ENCODE measurements around the gene ADAM12.
A peak's percentile ranks its signal among the peaks of the same experiment; 100 is the strongest.
"Not testable (repeated sequence)": the region's sequence is repeated elsewhere in the genome, so short reads cannot be mapped to it uniquely, and the experiment has no call there.

Gene ADAM12

DNA sequence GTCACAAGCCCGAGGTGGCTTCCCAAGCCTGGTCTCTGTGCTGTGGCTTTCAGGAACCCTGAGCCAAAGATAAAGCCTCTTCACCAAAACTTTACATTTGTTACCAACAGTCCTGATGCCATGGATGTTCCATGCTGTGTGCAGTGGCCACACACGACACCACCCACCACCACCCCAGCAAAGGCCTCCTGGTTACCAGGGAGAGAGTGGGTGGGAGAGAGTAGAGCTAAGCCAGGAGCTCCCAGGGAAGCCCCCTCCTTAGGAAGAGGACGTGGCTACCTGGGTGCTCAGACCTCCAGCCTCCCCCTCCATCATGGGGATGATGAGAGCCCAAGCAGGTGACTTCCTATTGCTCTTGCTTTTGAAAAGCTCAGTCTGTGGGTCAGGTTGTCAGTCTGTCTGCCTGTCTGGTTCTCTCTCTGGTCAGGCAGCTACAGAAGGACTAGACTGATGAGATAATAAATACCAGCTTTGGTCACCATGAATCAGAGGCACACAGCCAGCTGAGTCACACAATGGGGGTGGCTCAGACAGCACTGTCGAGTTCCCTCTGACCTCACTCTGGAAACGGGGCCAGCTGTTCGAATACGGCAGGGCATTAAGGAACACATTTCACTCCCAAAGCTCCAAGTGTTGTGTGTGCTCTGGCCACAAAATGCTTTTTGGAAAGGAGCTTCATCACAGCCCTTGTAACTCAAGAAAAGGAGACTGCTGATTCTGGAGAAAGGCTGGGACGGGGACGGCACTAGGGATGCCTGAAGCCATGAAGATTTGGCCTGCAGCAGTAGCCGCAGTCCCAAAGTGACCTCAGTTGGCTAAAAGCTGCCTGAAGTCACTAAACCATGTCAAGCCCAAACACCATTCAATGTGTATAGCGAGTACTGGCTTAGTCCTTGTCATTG, 325.9 kb downstream of the ADAM12 start:
- H3K4me1 Mint-ChIP-seq (ENCODE audit: low read depth in 2 of 2), result no peaks in the 10 kb centered on the region
- DNase-seq, result no peak

DNA sequence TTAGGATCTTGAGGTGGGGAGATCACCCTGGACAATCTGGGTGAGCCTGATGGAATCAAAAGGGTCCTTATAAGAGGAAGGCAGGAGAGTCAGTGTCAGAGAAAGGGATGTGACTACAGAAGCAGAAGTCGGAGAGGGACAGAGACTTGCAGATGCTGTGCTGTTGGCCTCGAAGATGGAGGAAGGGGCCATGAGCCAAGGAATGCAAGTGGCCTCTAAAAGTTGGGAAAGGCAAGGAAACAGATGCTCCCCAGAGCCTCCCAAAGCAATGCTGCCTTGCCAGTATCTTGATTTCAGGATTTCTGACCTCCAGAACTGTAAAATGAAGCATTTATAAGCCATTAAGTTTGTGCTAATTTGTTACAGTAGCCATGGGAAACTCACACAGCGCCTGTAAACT, 326.8 kb downstream of the ADAM12 start:
- no peaks in the 10 kb centered on the region for H3K4me1 Mint-ChIP-seq (ENCODE audit: low read depth in 2 of 2)
- H3K27me3 Mint-ChIP-seq, result no peaks in the 10 kb centered on the region
- peak overlapping the region in 1 of 2 donors; percentile 2 for H3K27ac Mint-ChIP-seq
- H3K36me3 Mint-ChIP-seq (ENCODE audit: insufficient read depth), result peaks cover 8% of the 10 kb centered on the region
- H3K4me3 Mint-ChIP-seq, result no peak overlapping the region
- no peak for ATAC-seq (replicated peaks)
- no peak for DNase-seq
- no peaks in the 10 kb centered on the region for H3K9me3 Mint-ChIP-seq

More for the DNA sequence above, 325.9 kb downstream of the ADAM12 start:
- Mint-ChIP-seq H3K27ac (no peak overlapping the region), H3K36me3 (ENCODE audit: insufficient read depth) (peaks cover 8% of the 10 kb centered on the region), H3K27me3 (no peaks in the 10 kb centered on the region), H3K4me3 (no peak overlapping the region), H3K9me3 (no peaks in the 10 kb centered on the region)
- no peak for ATAC-seq (replicated peaks)

DNA sequence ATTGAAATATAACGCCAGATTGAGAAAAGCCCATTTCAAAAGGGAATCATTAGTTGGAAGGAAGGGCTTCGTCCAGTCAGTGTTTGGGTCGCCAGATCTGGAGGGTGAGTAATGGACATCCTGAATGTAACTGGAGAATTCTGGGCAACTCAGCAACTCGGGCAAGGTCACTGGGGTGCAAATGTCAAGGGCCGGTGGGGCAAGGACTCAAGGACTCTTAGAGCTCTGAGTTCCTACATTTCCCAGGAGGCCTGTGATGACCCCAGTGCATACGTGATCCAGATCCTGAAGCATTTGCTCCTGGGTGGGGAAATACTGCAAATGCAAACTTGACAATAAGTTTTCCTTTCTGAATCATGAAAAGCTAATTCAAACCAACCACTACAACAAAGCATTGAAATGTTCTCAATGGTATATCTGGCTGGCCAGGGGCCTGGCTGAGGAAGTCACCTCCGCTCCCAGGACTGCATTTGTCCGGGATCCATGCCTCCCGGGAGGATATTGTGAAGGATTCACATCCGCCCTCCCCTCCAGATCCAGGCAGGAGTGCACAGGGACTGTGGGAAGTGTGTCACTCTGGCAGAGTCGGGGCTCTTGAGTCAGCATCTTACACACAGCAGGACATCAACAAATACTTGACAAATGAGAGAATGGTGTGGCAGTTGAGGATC, 327.9 kb downstream of the ADAM12 start:
- peaks cover 7% of the 10 kb centered on the region for H3K36me3 Mint-ChIP-seq (ENCODE audit: insufficient read depth)
- no peak for ATAC-seq (replicated peaks)
- no peaks in the 10 kb centered on the region for H3K27me3 Mint-ChIP-seq
- no peak overlapping the region for H3K4me3 Mint-ChIP-seq
- H3K9me3 Mint-ChIP-seq, result no peaks in the 10 kb centered on the region
- H3K4me1 Mint-ChIP-seq (ENCODE audit: low read depth in 2 of 2), result no peaks in the 10 kb centered on the region
- no peak overlapping the region for H3K27ac Mint-ChIP-seq
- DNase-seq, result no peak

DNA sequence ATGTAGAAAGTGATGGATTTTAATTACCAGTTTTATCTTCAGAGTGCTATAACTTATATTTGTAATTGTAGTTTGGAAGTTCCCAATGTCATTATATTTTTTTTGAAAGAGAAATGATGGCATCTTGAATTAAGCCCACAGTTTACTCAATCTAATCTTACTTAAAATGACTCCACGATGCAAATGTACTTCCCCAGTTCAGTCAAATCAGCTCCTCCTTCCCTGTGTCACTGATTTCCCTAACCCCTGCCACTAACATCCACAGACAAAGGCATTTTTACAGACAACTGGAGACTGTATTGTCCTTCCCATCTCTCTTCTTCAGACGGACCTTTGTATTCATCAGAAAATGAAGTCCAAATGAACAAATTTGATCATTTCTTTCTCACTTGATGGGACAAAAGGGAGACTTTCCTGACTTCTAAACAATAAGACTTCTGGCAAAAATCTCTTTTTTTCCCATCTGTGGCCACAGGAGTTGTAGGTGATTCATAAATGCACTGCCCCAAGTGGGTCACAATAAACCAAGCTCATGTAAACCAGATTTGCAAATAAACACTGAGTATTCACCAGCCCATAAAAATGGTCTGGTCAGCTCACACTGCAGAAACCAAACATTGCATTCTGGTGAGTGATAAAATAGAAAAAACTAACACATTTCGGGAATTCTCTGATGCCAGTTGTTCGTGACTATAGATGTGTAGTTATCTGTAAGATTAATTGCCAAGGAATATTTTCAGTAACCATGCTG, 329.0 kb downstream of the ADAM12 start:
- DNase-seq (no peak), ATAC-seq (replicated peaks) (no peak)
- Mint-ChIP-seq H3K9me3 (no peaks in the 10 kb centered on the region), H3K4me3 (no peak overlapping the region), H3K36me3 (ENCODE audit: insufficient read depth) (peaks cover 3% of the 10 kb centered on the region), H3K27ac (no peak overlapping the region), H3K4me1 (ENCODE audit: low read depth in 2 of 2) (no peaks in the 10 kb centered on the region), H3K27me3 (no peaks in the 10 kb centered on the region)

DNA sequence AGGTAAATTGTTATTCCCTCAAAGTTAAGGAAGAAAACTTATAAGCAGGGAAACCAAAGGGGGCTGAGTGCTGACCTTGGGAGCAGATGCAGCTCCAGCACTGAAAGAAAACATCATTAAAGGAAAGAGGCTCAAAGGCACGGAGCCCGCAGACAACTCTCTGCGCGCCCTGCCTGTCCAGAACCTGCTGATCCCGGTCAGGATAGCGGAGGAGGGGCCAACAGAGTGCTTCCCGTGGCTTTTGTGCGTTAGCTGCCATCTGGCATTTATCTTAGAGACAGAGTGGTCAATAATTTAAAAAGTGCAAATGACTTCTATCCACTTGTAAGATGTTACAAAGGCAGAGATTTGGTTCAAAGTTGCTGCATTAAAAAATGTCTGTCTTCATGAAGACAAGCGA, 329.8 kb downstream of the ADAM12 start:
- H3K9me3 Mint-ChIP-seq, result no peaks in the 10 kb centered on the region
- H3K4me3 Mint-ChIP-seq, result no peak overlapping the region
- H3K36me3 Mint-ChIP-seq (ENCODE audit: insufficient read depth), result peaks cover 1% of the 10 kb centered on the region
- DNase-seq (no peak), ATAC-seq (replicated peaks) (no peak)
- H3K4me1 Mint-ChIP-seq (ENCODE audit: low read depth in 2 of 2), result no peaks in the 10 kb centered on the region
- no peaks in the 10 kb centered on the region for H3K27me3 Mint-ChIP-seq
- no peak overlapping the region for H3K27ac Mint-ChIP-seq

DNA sequence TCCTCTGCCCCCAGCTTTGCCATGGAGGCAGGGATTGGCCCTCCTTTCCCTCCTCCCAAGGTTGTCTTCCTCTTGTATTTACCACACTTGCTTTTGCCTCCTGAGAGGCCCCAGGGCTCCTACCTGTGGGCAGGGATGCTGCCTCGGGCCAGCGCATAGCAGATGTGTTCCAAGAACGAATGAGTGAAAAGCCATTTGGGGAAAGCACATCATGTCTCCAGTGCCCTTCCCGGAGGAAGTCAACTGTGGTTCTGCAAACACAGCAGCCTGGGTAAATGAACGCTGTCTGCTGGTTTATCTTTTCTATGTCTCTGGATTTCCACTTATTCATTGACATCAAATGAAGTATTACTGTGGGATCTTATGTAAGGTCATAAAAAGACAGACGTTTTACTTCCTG, 330.2 kb downstream of the ADAM12 start:
- Mint-ChIP-seq H3K27me3 (no peaks in the 10 kb centered on the region), H3K4me1 (ENCODE audit: low read depth in 2 of 2) (no peaks in the 10 kb centered on the region), H3K27ac (no peak overlapping the region), H3K36me3 (ENCODE audit: insufficient read depth) (no peaks in the 10 kb centered on the region), H3K9me3 (no peaks in the 10 kb centered on the region), H3K4me3 (no peak overlapping the region)
- DNase-seq, result no peak
- no peak for ATAC-seq (replicated peaks)

DNA sequence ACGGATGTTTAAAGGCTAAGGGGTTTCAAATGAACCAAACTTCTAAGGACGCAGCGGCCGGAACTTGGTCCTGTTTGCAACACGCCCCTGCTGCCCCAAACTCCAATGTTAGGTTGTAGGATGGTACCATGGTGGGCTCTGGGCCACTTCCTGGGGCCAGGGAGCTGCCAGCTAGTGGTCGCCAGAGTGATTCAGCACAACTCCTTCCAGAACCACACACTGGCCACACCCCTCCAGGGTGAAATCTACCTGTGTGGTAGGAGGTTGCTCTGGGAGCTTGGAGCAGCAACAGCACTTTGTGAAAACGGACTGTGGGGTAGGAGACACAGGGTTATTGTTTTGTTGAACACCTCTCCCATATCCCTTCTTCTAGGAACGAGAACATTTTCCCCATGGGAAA, 330.8 kb downstream of the ADAM12 start:
- DNase-seq (no peak), ATAC-seq (replicated peaks) (no peak)
- H3K27ac Mint-ChIP-seq, result no peak overlapping the region
- no peaks in the 10 kb centered on the region for H3K9me3 Mint-ChIP-seq
- H3K27me3 Mint-ChIP-seq, result no peaks in the 10 kb centered on the region
- H3K36me3 Mint-ChIP-seq (ENCODE audit: insufficient read depth), result no peaks in the 10 kb centered on the region
- no peak overlapping the region for H3K4me3 Mint-ChIP-seq
- no peaks in the 10 kb centered on the region for H3K4me1 Mint-ChIP-seq (ENCODE audit: low read depth in 2 of 2)

DNA sequence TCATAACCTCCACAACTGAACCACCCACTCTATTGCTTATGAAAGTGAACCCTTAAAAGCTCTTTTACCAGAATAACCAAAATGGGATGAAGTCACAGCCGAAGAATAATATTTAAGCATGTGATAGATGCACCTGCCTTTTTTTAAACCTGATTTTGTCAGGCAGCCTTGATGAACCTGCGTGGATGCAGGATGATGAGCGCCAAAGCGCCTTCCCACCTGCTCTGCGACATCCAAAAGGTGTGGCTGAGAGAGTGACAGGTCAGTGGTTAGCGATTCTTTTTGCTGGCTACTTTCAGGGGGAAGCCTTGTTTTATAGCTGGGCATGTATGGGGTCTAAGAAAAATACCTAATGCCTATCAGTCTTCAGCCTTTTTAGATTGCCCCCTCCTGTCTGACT, 334.1 kb downstream of the ADAM12 start:
- H3K4me1 Mint-ChIP-seq (ENCODE audit: low read depth in 2 of 2), result no peaks in the 10 kb centered on the region

DNA sequence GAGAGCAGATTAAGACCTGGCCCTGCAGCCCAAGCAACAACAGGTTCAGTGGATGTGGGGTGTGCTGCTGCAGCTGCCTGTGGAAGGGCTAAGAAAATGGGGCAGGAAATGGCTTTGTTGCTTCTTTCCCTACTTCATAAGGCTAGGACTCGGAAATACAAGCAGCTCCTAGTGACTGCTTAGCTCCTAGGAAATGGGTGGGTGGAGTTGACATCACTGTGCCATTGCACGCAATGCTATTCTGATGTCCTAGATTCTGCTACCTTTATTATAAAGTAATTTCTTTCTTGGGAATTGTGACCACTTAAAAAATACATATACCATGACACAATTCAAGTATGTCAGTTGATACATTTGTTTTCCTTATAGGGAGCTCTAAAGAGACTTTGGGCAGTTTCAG, 336.1 kb downstream of the ADAM12 start:
- no peak for ATAC-seq (replicated peaks)
- Mint-ChIP-seq H3K4me1 (ENCODE audit: low read depth in 2 of 2) (no peaks in the 10 kb centered on the region), H3K27me3 (no peaks in the 10 kb centered on the region), H3K27ac (no peak overlapping the region), H3K36me3 (ENCODE audit: insufficient read depth) (no peaks in the 10 kb centered on the region), H3K4me3 (no peak overlapping the region), H3K9me3 (peaks cover 0 to 4% of the 10 kb centered on the region in 2 donors)
- DNase-seq, result no peak

More for the DNA sequence above, 334.1 kb downstream of the ADAM12 start:
- H3K27ac Mint-ChIP-seq, result no peak overlapping the region
- H3K4me3 Mint-ChIP-seq, result no peak overlapping the region
- no peaks in the 10 kb centered on the region for H3K36me3 Mint-ChIP-seq (ENCODE audit: insufficient read depth)
- no peaks in the 10 kb centered on the region for H3K27me3 Mint-ChIP-seq
- H3K9me3 Mint-ChIP-seq, result peaks cover 0 to 4% of the 10 kb centered on the region in 2 donors
- DNase-seq (no peak), ATAC-seq (replicated peaks) (no peak)

DNA sequence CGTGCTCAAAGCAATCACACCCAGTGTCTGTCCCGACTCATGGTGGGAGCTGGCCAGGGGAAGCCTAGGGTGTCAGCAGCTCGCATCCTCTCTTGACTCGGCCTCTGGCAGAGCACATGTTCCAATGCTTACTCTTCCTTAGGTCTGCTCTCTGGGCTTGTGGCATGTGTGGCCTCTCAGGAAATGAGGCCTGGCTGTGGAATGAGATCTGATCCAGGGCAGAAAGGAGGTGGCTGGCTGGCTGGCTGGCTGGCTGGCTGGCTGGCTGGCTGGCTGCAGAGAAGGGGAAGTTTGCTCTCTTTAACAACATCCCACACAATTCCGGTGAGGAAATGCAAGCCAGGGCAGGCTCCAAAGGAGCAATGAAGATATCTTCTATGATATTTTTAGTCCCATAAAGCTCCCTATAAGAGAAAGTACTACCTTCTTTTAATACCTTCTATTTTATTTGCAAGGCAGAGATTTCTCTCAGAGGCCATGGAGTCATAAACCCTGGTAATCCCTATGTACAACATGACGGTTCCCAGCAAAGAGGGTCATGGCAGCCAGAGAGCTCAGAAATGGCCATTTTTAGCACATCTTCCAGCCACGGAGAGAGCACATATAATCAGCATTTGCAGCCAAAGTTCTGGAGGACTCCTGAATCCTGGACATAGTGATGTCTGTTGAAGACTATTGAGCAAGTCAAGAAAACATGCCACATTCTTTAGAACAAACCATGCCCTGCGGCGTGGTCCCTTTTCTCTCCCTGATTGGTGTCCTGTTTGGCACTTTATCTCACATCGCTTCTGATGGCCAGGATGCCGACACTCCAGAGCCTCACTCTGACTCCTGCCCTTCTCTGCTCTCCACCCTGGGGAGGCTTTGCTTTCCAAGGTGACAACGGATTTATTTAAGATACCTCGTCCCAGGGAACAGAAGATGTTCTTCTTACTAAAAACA, 338.2 kb downstream of the ADAM12 start:
- ATAC-seq (replicated peaks), result no peak
- no peak overlapping the region for H3K4me3 Mint-ChIP-seq
- H3K27ac Mint-ChIP-seq, result peak overlapping the region in 1 of 2 donors; percentile 42
- no peaks in the 10 kb centered on the region for H3K4me1 Mint-ChIP-seq (ENCODE audit: low read depth in 2 of 2)
- peaks cover 0 to 4% of the 10 kb centered on the region in 2 donors for H3K9me3 Mint-ChIP-seq
- DNase-seq, result no peak
- no peaks in the 10 kb centered on the region for H3K27me3 Mint-ChIP-seq
- no peaks in the 10 kb centered on the region for H3K36me3 Mint-ChIP-seq (ENCODE audit: insufficient read depth)

DNA sequence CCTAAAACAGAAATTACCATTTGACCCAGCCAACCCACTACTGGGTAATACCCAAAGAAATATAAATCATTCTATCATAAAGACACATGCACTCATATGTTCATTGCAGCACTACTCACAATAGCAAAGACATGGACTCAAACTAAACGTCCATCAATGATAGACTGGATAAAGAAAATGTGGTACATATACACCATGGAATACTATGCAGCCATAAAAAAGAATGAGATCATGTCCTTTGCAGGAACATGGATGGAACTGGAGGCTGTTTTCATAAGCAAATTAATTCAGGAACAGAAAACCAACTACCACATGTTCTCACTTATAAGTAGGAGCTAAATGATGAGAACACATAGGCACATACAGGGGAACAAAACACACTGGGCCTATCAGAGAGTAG, 340.5 kb downstream of the ADAM12 start:
- H3K4me3 Mint-ChIP-seq, result not testable (repeated sequence)

DNA sequence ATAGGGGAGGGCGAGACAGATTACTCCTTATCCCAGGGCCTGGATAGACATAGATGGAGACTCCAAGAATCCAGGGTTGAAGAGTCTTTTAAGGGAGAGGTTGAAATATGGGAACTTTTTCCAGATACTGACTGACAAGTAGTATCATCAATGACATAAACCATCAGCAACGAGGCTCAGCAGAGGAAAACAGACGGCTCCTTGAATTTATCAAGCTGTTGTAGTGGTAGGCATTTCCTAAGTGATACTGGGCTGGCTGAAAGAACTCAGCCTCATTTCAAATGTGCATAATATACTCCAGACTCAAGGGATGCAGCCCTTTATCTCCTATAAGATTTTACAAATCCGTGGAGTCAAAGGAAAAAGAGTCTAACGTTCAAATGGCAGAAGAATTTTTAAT, 341.4 kb downstream of the ADAM12 start:
- H3K27me3 Mint-ChIP-seq, result no peaks in the 10 kb centered on the region
- no peak for ATAC-seq (replicated peaks)
- peaks cover 0 to 4% of the 10 kb centered on the region in 2 donors for H3K9me3 Mint-ChIP-seq
- no peak overlapping the region for H3K27ac Mint-ChIP-seq
- peaks cover 10% of the 10 kb centered on the region for H3K36me3 Mint-ChIP-seq (ENCODE audit: insufficient read depth)
- no peak for DNase-seq
- no peak overlapping the region for H3K4me3 Mint-ChIP-seq
- peaks cover 0 to 13% of the 10 kb centered on the region in 2 donors for H3K4me1 Mint-ChIP-seq (ENCODE audit: low read depth in 2 of 2)

More for the DNA sequence above, 340.5 kb downstream of the ADAM12 start:
- not testable (repeated sequence) for H3K9me3 Mint-ChIP-seq; H3K36me3 Mint-ChIP-seq (ENCODE audit: insufficient read depth); DNase-seq; H3K27me3 Mint-ChIP-seq; H3K27ac Mint-ChIP-seq; ATAC-seq (replicated peaks); H3K4me1 Mint-ChIP-seq (ENCODE audit: low read depth in 2 of 2)

DNA sequence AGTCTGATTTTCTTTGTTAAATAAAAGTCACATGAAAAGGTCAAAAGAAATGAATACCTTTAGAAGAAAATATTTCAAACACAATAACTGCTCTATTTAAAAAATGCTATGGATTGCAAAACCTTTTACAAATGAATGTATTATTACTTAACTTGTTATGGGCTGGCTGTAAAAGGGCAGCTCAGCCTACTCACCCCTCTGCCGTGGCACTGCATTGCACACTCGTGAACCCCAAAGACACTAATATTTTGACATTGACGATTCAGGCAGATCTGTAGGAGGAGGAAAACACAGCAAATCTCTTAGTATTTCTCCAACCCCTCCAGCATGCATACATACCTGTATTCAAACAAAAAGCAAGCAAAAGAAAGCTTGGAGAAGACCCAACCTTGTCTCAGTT, 342.4 kb downstream of the ADAM12 start:
- peaks cover 14% of the 10 kb centered on the region for H3K36me3 Mint-ChIP-seq (ENCODE audit: insufficient read depth)
- DNase-seq (no peak), ATAC-seq (replicated peaks) (no peak)
- H3K4me3 Mint-ChIP-seq, result no peak overlapping the region
- H3K27ac Mint-ChIP-seq, result no peak overlapping the region
- H3K4me1 Mint-ChIP-seq (ENCODE audit: low read depth in 2 of 2), result peaks cover 0 to 16% of the 10 kb centered on the region in 2 donors
- no peaks in the 10 kb centered on the region for H3K27me3 Mint-ChIP-seq
- peaks cover 0 to 2% of the 10 kb centered on the region in 2 donors for H3K9me3 Mint-ChIP-seq

All from effector memory CD8-positive, alpha-beta T cell (primary cell).